IPS-NIHi11 (cell line): ENCODE measurements around the gene MSH6.
"Not testable (repeated sequence)": the region's sequence is repeated elsewhere in the genome, so short reads cannot be mapped to it uniquely, and the experiment has no call there.

Experiments used
- DNase-seq: peaks from one replicate; pipeline ENCODE4 v3.0.0; 2012; ENCODE audit warnings: mixed read lengths, low spot score

Gene MSH6

DNA sequence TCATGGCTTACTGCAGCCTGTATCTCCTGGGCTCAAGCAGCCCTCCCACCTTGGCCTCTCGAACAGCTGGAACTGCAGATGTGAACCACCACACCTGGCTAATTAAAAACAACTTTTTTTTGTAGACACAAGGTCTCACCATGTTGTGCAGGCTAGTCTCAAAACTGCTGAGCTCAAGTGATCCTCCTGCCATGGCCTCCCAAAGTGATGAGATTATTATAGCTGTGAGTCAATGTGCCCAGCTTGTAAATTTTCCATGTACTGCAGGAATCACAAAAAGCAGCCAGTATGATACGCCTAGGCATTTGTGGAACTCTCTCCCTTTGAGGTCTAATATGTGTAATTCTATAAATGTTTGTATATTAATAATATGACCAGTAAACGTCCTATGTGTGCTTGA, 59.9 kb downstream of the MSH6 start:
- DNase-seq, result no peak

DNA sequence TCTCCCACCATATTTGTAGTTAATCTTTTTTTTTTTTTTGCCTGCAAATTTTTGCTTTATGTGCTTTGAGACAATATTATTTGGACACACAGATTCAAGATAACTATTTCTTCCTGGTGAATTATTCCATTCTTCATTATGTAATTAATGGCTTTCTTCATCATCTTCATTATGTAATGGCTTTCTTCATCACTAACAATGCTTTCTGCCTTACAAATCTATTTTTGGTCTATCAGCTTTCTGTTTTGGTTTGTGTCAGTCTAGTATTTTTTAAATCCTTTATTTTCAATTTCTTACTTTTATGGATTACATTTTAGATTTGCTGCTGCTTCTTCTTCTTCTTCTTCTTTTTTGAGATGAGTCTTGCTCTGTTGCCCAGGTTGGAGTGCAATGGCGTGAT, 60.5 kb downstream of the MSH6 start:
- DNase-seq, result no peak

DNA sequence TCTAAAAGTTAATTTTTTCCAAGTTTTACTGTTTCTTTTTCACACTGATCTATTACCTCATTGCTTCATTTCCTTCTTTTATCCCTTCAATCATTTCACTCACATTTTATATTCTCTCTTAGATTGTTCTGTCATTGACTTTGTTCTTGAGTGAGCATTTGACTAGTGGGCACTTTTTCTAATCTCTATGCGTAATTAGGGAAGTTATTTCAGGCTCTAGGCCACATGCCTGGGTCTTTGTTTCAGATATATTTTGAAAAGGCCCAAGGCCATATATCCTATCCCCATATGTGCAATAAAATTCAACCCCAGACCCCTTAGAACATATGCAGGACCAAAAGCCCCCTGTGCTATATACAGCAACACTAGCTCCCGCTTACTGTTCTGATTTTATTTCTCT, 61.2 kb downstream of the MSH6 start:
- no peak for DNase-seq

DNA sequence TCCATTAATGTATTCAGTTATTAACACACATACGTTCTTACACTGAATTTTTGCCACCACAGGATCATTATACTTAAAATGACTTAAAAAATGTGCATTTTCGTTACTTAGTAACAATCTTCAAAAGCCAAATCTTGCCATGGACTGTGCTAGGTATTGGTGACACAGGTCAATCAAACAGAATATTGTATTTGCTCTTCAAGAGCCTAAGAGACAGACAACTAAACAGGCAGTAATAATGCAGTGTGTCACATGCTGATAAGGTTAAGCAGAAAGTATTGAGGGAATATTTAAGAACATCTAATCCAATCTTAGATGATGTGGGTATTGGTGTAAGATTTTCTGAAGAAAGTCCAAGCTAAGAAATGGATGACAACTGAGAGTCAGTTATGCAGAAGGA, 66.4 kb downstream of the MSH6 start:
- no peak for DNase-seq

DNA sequence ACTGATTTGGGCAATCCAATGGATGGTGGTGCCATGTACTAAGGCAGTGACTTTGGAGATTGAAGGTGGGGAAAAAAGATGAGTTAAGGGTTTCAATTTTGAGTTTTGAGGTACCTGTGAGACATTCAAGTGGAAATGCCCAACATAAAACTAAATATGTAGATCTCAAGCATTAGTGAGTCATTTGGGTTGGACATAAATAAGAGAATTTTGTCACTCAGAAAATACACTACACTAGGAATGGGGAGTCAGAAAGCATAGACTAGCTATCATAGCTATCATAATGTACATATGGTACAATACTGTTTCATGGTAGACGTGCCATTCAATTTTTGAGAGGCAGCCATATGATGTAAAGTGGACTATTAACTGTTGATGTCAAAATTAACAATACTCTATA, 67.3 kb downstream of the MSH6 start:
- DNase-seq, result no peak

DNA sequence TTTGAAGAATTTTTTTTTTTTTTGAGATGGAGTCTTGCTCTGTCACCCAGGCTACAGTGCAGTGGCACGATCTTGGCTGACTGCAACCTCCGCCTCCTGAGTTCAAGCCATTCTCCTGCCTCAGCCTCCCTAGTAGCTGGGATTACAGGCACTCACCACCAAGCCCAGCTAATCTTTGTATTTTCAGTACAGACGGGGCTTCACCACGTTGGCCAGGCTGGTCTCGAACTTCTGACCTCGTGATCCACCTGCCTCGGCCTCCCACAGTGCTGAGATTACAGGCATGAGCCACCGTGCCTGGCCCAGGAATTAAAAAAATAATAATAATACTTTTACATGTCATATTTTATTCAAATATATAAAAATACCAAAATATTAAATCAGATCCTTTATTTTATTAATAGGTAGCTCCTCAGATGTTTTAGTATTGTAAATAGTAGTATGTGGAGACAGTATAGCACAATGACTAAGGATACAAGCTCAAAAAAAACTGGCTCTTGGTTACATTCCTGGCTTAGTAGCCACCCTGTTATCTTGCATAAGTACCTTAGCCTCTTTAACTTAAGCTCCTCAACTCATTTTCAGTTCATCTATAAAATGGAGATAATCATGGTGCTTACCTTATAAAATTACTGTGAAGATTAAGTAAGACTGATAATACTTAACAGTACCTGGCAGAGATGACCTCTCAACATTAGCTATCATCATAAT, 70.3 kb downstream of the MSH6 start:
- not testable (repeated sequence) for DNase-seq
